Right forelimb (tissue), 1 donor: ENCODE results near the gene RPUSD4.
"Not testable (repeated sequence)": the region's sequence is repeated elsewhere in the genome, so short reads cannot be mapped to it uniquely, and the experiment has no call there.

ENCODE experiments used
- DNase-seq: peaks from one replicate; pipeline ENCODE4 v3.0.0-alpha.2; 2018

RPUSD4 gene

GRCh38 chr11:126211236-126212088, at the start of gene RPUSD4, which contains the start of gene FAM118B:
Gene RPUSD4 (minus strand): TSS chr11:126211650. CDS start chr11:126211638, 12 bp downstream.
Gene FAM118B (plus strand): TSS chr11:126211782. CDS start chr11:126235002, 23,220 bp downstream.
- peak; percentile 100 for DNase-seq

- no peak for DNase-seq
Observed at GRCh38 chr11:126257764-126258163, 46.3 kb upstream of the RPUSD4 start.

- DNase-seq, result no peak
Observed at GRCh38 chr11:126257144-126257543, 45.7 kb upstream of the RPUSD4 start.

- DNase-seq, result no peak
Observed at GRCh38 chr11:126256216-126256615, 44.8 kb upstream of the RPUSD4 start.

GRCh38 chr11:126255507-126255906, 44.1 kb upstream of the RPUSD4 start:
- DNase-seq, result not testable (repeated sequence)

GRCh38 chr11:126254819-126255218, 43.4 kb upstream of the RPUSD4 start:
- no peak for DNase-seq

- no peak for DNase-seq
Observed at GRCh38 chr11:126253265-126253664, 41.8 kb upstream of the RPUSD4 start.

GRCh38 chr11:126246636-126247035, 35.2 kb upstream of the RPUSD4 start:
- no peak for DNase-seq

- DNase-seq, result no peak
Observed at GRCh38 chr11:126233391-126233790, 21.9 kb upstream of the RPUSD4 start.

GRCh38 chr11:126232683-126233082, 21.2 kb upstream of the RPUSD4 start:
- DNase-seq, result no peak

- no peak for DNase-seq
Observed at GRCh38 chr11:126231725-126232459, 20.4 kb upstream of the RPUSD4 start.

GRCh38 chr11:126229858-126230540, 18.5 kb upstream of the RPUSD4 start:
- no peak for DNase-seq

GRCh38 chr11:126226334-126227084, 15.1 kb upstream of the RPUSD4 start:
- DNase-seq, result no peak

GRCh38 chr11:126225295-126225665, 13.8 kb upstream of the RPUSD4 start:
- DNase-seq, result no peak

- DNase-seq, result no peak
Observed at GRCh38 chr11:126224647-126225294, 13.3 kb upstream of the RPUSD4 start.

- DNase-seq, result no peak
Observed at GRCh38 chr11:126219547-126219946, 8.1 kb upstream of the RPUSD4 start.

- no peak for DNase-seq
Observed at GRCh38 chr11:126217491-126217890, 6.0 kb upstream of the RPUSD4 start.

- DNase-seq, result no peak
Observed at GRCh38 chr11:126216526-126217305, 5.3 kb upstream of the RPUSD4 start.

GRCh38 chr11:126214841-126215240, 3.4 kb upstream of the RPUSD4 start:
- DNase-seq, result no peak

- no peak for DNase-seq
Observed at GRCh38 chr11:126214441-126214840, 3.0 kb upstream of the RPUSD4 start.

- no peak for DNase-seq
Observed at GRCh38 chr11:126212089-126212660, 725 bp upstream of the RPUSD4 start.
